HepG2 (cell line): ENCODE measurements around the gene THSD4. TPM values are rescaled to one million over a fixed set of nuclear protein-coding genes. Genes with fewer than 3 reads are reported as not detected.

ENCODE experiments used
- ATAC-seq: fragments of 200-7000 bp; cut with Tn5 transposase; 3 replicates; pipeline ENCODE4 v1.9.1; 2020; ENCODE audit warnings: mild to moderate bottlenecking, moderate library complexity
- BruUV-seq: library from RNA; stranded (reverse); fragments of 400-500 nt; replicated peaks from 2 replicates; lab custom pipeline; 2021; lab: Mats Ljungman, UMichigan
- CTCF ChIA-PET: fragments of 300-600 bp; formaldehyde crosslinking; extraction: SDS; loops from one replicate; lab custom pipeline; 2021; ENCODE audit warnings: low total read pairs, inconsistent platforms, low intra/inter-chr PET ratio; lab: Yijun Ruan, JAX
- POLR2A ChIA-PET: fragments of 350-600 bp; sonication (Branson Sonifier 250); formaldehyde crosslinking; loops from one replicate; lab custom pipeline; 2020; ENCODE audit warnings: antibody characterized with exemption, inconsistent platforms; lab: Yijun Ruan, JAX
- DNase-seq: peaks from one replicate; pipeline ENCODE4 v3.0.0-alpha.2; 2015; ENCODE audit warnings: low spot score
- FAIRE-seq: peaks from 3 replicates; lab custom pipeline; 2011; peaks lifted over from hg19 to GRCh38; lab: Jason Lieb, UNC
- H2AFZ ChIP-seq: one replicate; pipeline ENCODE4 v1.6.1; 2011; ENCODE audit warnings: low read length, inconsistent platforms
- H3K27ac ChIP-seq: fragments of 300-600 bp; 3 replicates; pipeline ENCODE4 v1.8.0; 2011; ENCODE audit warnings: mixed run types, mild to moderate bottlenecking, mixed read lengths, low read length, inconsistent platforms; ENCODE audit not compliant: insufficient read depth; ENCODE audit errors: extremely low read length
- H3K27me3 ChIP-seq, 2 experiments: fragments of 200-600 bp in 1 of 2; 2 replicates in 1 of 2; 3 replicates in 1 of 2; pipeline versions ENCODE4 v1.6.0 to v1.8.0; 2011; ENCODE audit warnings: low read length in 2 of 2, mild to moderate bottlenecking in 2 of 2, moderate library complexity in 2 of 2, inconsistent platforms in 1 of 2; ENCODE audit not compliant: insufficient read depth in 2 of 2, control insufficient read depth in 1 of 2
- H3K36me3 ChIP-seq, 2 experiments: fragments of 200-600 bp in 1 of 2; replicated peaks in 1 of 2; 2 replicates in 1 of 2; 3 replicates in 1 of 2; pipeline versions ENCODE4 v1.5.1 to v1.8.0; 2011; ENCODE audit warnings: low read length in 2 of 2, inconsistent platforms in 1 of 2; ENCODE audit not compliant: insufficient read depth in 2 of 2, control insufficient read depth in 1 of 2
- H3K4me1 ChIP-seq: 2 replicates; pipeline ENCODE4 v1.5.1; 2012; ENCODE audit warnings: low read length, inconsistent platforms; ENCODE audit not compliant: insufficient read depth
- H3K4me2 ChIP-seq: 2 replicates; pipeline ENCODE4 v1.6.0; 2011; ENCODE audit warnings: low read depth, low read length, inconsistent platforms
- H3K4me3 ChIP-seq, 3 experiments: fragments of 200-600 bp in 1 of 3; sonication (generic), shearing (Covaris generic) in 1 of 3; replicated peaks in 1 of 3; 2 replicates each; pipeline ENCODE4 v1.5.1; 2011 to 2016; ENCODE audit warnings: low read length in 3 of 3, inconsistent platforms in 2 of 3, low read depth in 2 of 3, mild to moderate bottlenecking in 2 of 3, control low read depth in 1 of 3, mixed read lengths in 1 of 3; ENCODE audit not compliant: insufficient read depth in 1 of 3
- H3K79me2 ChIP-seq: one replicate; pipeline ENCODE4 v1.6.1; 2011; ENCODE audit warnings: low read length, inconsistent platforms; ENCODE audit not compliant: insufficient read depth
- H3K9ac ChIP-seq: 2 replicates; pipeline ENCODE4 v1.6.0; 2011; ENCODE audit warnings: mild to moderate bottlenecking, low read depth, low read length, inconsistent platforms; ENCODE audit not compliant: insufficient read depth
- H3K9me3 ChIP-seq: 2 replicates; pipeline ENCODE4 v1.5.1; 2012; ENCODE audit warnings: mild to moderate bottlenecking, low read length
- H4K20me1 ChIP-seq: 2 replicates; pipeline ENCODE4 v1.6.0; 2011; ENCODE audit warnings: inconsistent platforms, mild to moderate bottlenecking, low read length, moderate library complexity; ENCODE audit not compliant: insufficient read depth
- CBFB ChIP-seq: sonication (generic); formaldehyde crosslinking; IDR thresholded peaks from 2 replicates; pipeline ENCODE4 v1.4.0; 2020; ENCODE audit warnings: missing genetic modification reagents
- FLYWCH1 ChIP-seq: sonication (generic); formaldehyde crosslinking; IDR thresholded peaks from 2 replicates; pipeline ENCODE4 v1.8.1; 2023; ENCODE audit warnings: mild to moderate bottlenecking, missing genetic modification reagents
- IKZF4 ChIP-seq: sonication (generic); formaldehyde crosslinking; IDR thresholded peaks from 2 replicates; pipeline ENCODE4 v1.5.1; 2020; ENCODE audit warnings: borderline replicate concordance, mild to moderate bottlenecking, low read depth, missing genetic modification reagents; ENCODE audit errors: not compliant biosample characterization
- MXI1 ChIP-seq: IDR thresholded peaks from 3 replicates; pipeline ENCODE4 v1.6.1; 2012; ENCODE audit warnings: low read depth, low read length, inconsistent platforms, borderline replicate concordance
- PAF1 ChIP-seq: IDR thresholded peaks from 2 replicates; pipeline ENCODE4 v1.6.1; 2016; ENCODE audit warnings: missing genetic modification reagents, missing compliant biosample characterization
- SAP130 ChIP-seq: IDR thresholded peaks from 2 replicates; pipeline ENCODE4 v1.6.1; 2016; ENCODE audit warnings: low read depth
- SP140L ChIP-seq: sonication (generic); formaldehyde crosslinking; IDR thresholded peaks from 2 replicates; pipeline ENCODE4 v1.4.0; 2020; ENCODE audit warnings: missing genetic modification reagents, borderline replicate concordance
- TCF12 ChIP-seq, 2 experiments: fragments of 450-650 bp in 1 of 2; sonication (generic) in 1 of 2; formaldehyde crosslinking in 1 of 2; IDR thresholded peaks; 2 replicates each; pipeline versions ENCODE4 v1.6.1 to v1.8.0; 2017 to 2022; ENCODE audit warnings: antibody characterized with exemption in 1 of 2, mild to moderate bottlenecking in 1 of 2, missing genetic modification reagents in 1 of 2, moderate library complexity in 1 of 2
- ZBTB7B ChIP-seq: sonication (generic); formaldehyde crosslinking; IDR thresholded peaks from 2 replicates; pipeline ENCODE4 v1.4.0; 2020; ENCODE audit warnings: missing genetic modification reagents
- ZNF333 ChIP-seq: sonication (generic); formaldehyde crosslinking; IDR thresholded peaks from 2 replicates; pipeline ENCODE4 v1.4.0; 2020; ENCODE audit warnings: mild to moderate bottlenecking, missing genetic modification reagents, borderline replicate concordance
- ZNF383 ChIP-seq: sonication (generic); formaldehyde crosslinking; IDR thresholded peaks from 2 replicates; pipeline ENCODE4 v1.4.0; 2020; ENCODE audit warnings: missing genetic modification reagents, mild to moderate bottlenecking, borderline replicate concordance
- ZNF432 ChIP-seq: sonication (generic); formaldehyde crosslinking; IDR thresholded peaks from 2 replicates; pipeline ENCODE4 v1.5.0; 2020; ENCODE audit warnings: missing genetic modification reagents, mild to moderate bottlenecking, borderline replicate concordance
- ZNF552 ChIP-seq: sonication (generic); formaldehyde crosslinking; IDR thresholded peaks from 2 replicates; pipeline ENCODE4 v1.9.0; 2022; ENCODE audit warnings: missing genetic modification reagents, mild to moderate bottlenecking, borderline replicate concordance
- WGBS: methylation state at CpG from one replicate; pipeline ENCODE4 v1.1.6; 2017; ENCODE audit warnings: low lambda C conversion rate; 5-methylcytosine and 5-hydroxymethylcytosine counted together
- in situ Hi-C: cut with HindIII; loops from 2 replicates; pipeline ENCODE4 v1.10.0; 2017; ENCODE audit warnings: low pct_unique_long_range_greater_than_20kb; ENCODE audit not compliant: extremely low pct_ligation_motif_present
- intact Hi-C: fragments of 100-400 bp; cut with micrococcal nuclease; formaldehyde crosslinking; loops from one replicate; pipeline ENCODE4 v1.10.0; 2022; ENCODE audit not compliant: unreplicated experiment
- polyA plus RNA-seq, 8 experiments: library from polyadenylated mRNA; depleted of rRNA in 3 of 8; stranded (reverse) in 7 of 8; unstranded in 1 of 8; fragments of >200 nt; fragmentation: Illumina TruSeq in 4 of 8; extraction: Trizol in 4 of 8; gene quantifications; 2 replicates each; pipeline versions ENCODE4 v1.2.1 to v1.2.3, GENCODE V29; 2011 to 2016; ENCODE audit warnings: low read depth in 4 of 8, missing spikeins in 1 of 8, mixed read lengths in 1 of 8; ENCODE audit not compliant: insufficient read depth in 1 of 8
- total RNA-seq, 5 experiments: library from RNA; depleted of rRNA; stranded (reverse); fragments of >200 nt; fragmentation: Illumina TruSeq; extraction: Trizol; gene quantifications; 2 replicates each; pipeline ENCODE4 v1.2.3, GENCODE V29; 2016; ENCODE audit warnings: low read depth in 1 of 5
- TF ChIP-seq, protein P1 (sequence below): IDR thresholded peaks from 2 replicates; pipeline ENCODE4 v1.6.1; 2016; ENCODE audit warnings: mild to moderate bottlenecking

Gene THSD4
- total and polyA plus RNA-seq, 2 of the 13 experiments (the other 11 are each of a cell fraction or from before 2014, with no cell fraction given), result 0.07 to 0.21 TPM

DNA sequence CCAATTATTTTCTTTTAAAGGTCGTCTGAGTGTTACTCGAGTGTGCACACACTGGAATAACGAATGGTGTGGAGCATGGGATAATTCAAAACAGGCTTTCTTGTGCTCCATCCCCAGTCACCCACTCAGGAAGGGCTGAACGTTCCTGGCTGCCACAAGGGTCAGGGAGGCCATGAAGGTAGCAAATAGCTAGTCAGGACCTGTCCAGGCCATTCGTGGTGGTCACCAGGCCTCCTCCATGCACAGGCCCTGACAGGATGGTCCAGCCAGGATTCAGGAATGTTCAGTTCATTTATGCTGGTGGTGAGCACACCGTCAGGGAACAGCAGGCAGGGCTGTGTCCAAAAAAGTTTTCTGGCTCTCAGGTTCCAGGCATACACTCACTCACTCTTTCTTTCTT is 683.4 kb downstream of the THSD4 start:
- POLR2A ChIA-PET, result no interaction called here
- Histone ChIP-seq H2AFZ (no peak overlapping the region), H3K79me2 (no peaks in the 10 kb centered on the region), H3K27me3 (peaks cover 0 to 2% of the 10 kb centered on the region in 2 experiments; a peak in 2 of 5 replicates), H3K4me3 (no peak overlapping the region), H3K4me2 (no peak overlapping the region), H3K9ac (no peak overlapping the region), H3K9me3 (no peaks in the 10 kb centered on the region), H3K4me1 (no peaks in the 10 kb centered on the region), H4K20me1 (no peaks in the 10 kb centered on the region), H3K27ac (no peak overlapping the region), H3K36me3 (no peaks in the 10 kb centered on the region)
- intact Hi-C loops, result no loop called here
- TF ChIP-seq CBFB (CRISPR knock-in tag), result no peak
- no peak for TF ChIP-seq MXI1
- TF ChIP-seq SAP130 (CRISPR knock-in tag), result no peak
- no peak for TF ChIP-seq IKZF4 (CRISPR knock-in tag)
- no peak for TF ChIP-seq ZNF552
- FAIRE-seq (no peak), ATAC-seq (no peak), DNase-seq (no peak)
- in situ Hi-C loops, result no loop called here
- 8% methylated on average over 4 of the region's 6 CpGs for WGBS
- CTCF ChIA-PET, result no interaction called here
- BruUV-seq, result no TSS peak

DNA sequence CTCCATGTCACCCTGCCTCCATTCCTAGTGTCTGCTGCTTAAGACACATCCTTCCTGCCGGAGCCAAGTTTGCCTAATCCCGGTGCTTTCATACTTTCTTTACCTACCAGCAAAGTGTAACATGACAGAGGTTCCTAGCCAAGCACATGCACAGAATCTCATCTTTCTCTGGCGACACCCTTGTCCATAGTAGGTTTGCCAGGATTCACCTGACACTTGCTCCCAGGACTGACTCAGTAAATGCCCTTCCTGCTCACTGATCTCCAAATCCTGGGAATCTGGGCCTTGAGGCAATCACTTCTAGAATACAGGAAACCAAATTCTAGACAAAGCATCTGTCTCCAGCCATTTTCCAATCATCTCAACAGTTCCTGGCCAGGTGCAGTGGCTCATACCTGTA is 684.9 kb downstream of the THSD4 start:
- no peak for DNase-seq
- no peak overlapping the region for H3K9ac ChIP-seq
- peaks cover 0 to 5% of the 10 kb centered on the region in 2 experiments; a peak in 2 of 5 replicates for H3K27me3 ChIP-seq
- POLR2A ChIA-PET, result no interaction called here
- H3K4me1 ChIP-seq, result no peaks in the 10 kb centered on the region
- no peak overlapping the region for H3K4me2 ChIP-seq
- WGBS, result 70% methylated on average over 3 of the region's 3 CpGs
- H2AFZ ChIP-seq, result no peak overlapping the region
- H3K79me2 ChIP-seq, result no peaks in the 10 kb centered on the region
- H3K4me3 ChIP-seq, result no peak overlapping the region
- FAIRE-seq, result no peak
- no TSS peak for BruUV-seq
- H3K9me3 ChIP-seq, result no peaks in the 10 kb centered on the region
- no peak for ATAC-seq
- TF ChIP-seq PAF1, result no peak
- TF ChIP-seq ZNF333, result no peak
- TF ChIP-seq TCF12 (IDR thresholded peaks at IDR 0.05), result no peak
- no peak for TF ChIP-seq TCF12 (CRISPR knock-in tag; IDR thresholded peaks at IDR 0.05)
- TF ChIP-seq ZNF383 (CRISPR knock-in tag), result no peak
- TF ChIP-seq, protein P1, sequence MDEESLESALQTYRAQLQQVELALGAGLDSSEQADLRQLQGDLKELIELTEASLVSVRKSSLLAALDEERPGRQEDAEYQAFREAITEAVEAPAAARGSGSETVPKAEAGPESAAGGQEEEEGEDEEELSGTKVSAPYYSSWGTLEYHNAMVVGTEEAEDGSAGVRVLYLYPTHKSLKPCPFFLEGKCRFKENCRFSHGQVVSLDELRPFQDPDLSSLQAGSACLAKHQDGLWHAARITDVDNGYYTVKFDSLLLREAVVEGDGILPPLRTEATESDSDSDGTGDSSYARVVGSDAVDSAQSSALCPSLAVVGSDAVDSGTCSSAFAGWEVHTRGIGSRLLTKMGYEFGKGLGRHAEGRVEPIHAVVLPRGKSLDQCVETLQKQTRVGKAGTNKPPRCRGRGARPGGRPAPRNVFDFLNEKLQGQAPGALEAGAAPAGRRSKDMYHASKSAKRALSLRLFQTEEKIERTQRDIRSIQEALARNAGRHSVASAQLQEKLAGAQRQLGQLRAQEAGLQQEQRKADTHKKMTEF (CRISPR knock-in tag), result no peak
- TF ChIP-seq SP140L (CRISPR knock-in tag), result no peak
- no peak for TF ChIP-seq FLYWCH1 (CRISPR knock-in tag)
- TF ChIP-seq ZBTB7B (CRISPR knock-in tag), result no peak
- no peak for TF ChIP-seq ZNF432 (CRISPR knock-in tag)
- in situ Hi-C loops (loop anchor here (5.0 to 10.0 kb wide), 4 partner anchors 53 to 685 kb away; partner anchors contain the start of gene THSD4), intact Hi-C loops (loop anchor here (2.0 to 5.0 kb wide), 2 partner anchors 47 to 353 kb away; no protein-coding TSS in a partner anchor)
- CTCF ChIA-PET, result interaction anchor here (1.4 to 2.4 kb wide), 3 partner anchors 47 to 789 kb away, joined by 3 to 26 read pairs (median 15); no protein-coding TSS in a partner anchor
- H3K27ac ChIP-seq, result no peak overlapping the region
- no peaks in the 10 kb centered on the region for H3K36me3 ChIP-seq
- no peaks in the 10 kb centered on the region for H4K20me1 ChIP-seq
